ENCODE measurements around the gene POGK.
"Not testable (repeated sequence)": the region's sequence is repeated elsewhere in the genome, so short reads cannot be mapped to it uniquely, and the experiment has no call there.

The POGK gene, protein sequence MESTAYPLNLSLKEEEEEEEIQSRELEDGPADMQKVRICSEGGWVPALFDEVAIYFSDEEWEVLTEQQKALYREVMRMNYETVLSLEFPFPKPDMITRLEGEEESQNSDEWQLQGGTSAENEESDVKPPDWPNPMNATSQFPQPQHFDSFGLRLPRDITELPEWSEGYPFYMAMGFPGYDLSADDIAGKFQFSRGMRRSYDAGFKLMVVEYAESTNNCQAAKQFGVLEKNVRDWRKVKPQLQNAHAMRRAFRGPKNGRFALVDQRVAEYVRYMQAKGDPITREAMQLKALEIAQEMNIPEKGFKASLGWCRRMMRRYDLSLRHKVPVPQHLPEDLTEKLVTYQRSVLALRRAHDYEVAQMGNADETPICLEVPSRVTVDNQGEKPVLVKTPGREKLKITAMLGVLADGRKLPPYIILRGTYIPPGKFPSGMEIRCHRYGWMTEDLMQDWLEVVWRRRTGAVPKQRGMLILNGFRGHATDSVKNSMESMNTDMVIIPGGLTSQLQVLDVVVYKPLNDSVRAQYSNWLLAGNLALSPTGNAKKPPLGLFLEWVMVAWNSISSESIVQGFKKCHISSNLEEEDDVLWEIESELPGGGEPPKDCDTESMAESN

DNA sequence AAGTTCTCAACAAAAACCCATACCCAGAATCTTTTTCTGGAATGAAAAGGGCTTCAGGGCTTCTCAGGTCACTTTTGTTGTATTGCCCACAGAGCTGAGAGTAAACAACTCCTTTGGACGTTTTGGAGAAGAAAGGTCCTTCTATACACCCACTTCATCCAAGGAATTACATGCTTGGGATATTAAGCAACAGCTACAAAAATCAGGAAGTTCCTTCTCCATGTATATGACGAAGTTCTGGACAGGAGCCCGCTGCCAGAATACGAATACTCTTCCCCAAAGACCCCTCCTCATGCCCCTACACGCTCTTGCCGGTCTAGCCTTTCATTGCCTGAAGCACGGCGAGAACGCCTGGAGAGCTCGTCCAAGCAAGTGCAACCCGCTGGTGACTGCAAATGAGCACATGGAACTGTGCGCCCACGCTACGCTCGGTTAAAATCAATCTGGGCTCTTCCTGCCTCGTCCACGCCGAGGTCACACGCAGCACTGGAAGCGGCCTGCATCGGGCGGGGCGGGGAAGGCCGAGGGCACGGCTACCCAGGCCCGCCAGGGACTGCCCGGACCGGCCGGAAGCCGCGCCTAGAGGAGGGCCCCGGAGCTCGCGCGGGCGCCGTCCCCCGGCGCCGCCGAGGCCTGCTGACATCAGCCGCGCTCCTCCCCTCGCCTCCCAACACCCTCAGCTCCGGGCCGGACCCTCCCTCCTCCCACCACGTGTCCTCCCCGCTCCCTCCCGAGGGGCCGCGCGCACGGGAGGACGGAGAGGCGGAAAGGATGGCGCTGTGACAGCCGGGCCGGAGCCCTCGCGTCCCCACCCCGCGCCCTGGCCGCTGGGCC, at the start of gene POGK:
Gene POGK (plus strand): TSS at position 710 of the 834 bp plus-strand sequence. CDS start 1,482 bp downstream, outside the sequence.
- DNase-seq (ENCODE audit: low read depth in 2 of 2): peak; percentile 74 to 81

DNA sequence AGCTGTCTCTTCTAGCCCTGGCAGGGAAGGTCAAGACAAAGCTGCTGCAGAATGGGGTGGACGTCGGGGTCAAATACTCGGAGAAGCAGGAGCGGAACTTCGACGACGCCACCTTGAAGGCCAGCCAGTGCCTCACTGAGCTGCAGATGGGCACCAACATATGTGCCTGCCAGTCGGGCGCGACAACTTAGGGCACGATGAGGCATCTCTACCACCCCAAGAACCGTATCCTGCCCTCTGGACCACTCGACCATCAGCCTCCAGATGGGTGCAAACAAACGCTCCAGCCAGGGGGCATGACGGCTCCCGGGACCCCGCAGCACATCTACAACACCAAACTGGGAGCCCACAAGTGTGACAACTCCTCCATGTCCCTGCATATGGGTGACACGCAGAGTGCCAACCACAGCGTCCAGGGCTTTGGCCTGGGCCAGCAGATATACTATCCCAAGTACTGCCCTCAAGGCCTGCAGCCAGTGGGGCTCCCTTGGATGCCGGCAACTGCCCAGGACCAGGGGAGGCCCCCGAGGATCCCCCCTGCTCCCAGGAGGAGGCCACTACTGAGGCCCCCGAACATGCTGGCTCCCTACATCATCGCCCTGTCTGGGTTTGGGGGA, 42.5 kb upstream of the POGK start:
- DNase-seq (ENCODE audit: low read depth in 2 of 2): no peak

DNA sequence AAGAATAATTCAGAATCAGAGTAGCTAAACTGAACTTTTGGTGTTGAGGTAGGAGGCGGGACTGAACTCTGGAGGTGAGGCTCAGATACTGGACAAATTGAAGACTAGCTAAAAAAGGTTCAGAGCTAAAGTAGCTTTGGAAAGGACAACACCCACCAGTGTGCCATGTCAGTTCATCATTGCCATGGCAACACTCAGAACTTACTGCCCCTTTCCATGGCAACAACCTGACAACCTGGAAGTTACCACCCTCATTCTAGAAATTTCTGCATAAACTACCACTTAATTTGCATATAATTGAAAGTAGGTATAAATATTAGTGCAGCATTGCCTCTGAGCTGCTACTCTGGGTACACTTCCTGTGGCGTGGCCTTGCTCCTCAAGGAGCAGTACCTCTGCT, 30.3 kb upstream of the POGK start:
- no peak for DNase-seq (ENCODE audit: low read depth in 2 of 2)

DNA sequence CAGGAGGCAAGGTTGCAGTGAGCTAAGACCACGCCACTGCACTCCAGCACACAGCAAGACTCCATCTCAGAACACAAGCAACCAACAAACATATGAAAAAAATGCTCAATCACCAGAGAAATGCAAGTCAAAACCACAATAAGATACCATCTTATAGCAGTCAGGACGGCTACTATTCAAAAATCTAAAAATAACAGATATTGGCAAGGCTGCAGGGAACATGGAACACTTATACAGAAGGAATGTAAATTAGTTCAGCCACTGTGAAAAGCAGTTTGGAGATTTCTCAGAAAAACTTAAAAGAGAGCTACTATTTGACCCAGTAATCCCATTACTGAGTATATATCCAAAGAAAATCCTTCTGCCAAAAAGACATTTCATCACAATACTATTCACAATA, 27.6 kb upstream of the POGK start:
- DNase-seq (ENCODE audit: low read depth in 2 of 2): no peak

DNA sequence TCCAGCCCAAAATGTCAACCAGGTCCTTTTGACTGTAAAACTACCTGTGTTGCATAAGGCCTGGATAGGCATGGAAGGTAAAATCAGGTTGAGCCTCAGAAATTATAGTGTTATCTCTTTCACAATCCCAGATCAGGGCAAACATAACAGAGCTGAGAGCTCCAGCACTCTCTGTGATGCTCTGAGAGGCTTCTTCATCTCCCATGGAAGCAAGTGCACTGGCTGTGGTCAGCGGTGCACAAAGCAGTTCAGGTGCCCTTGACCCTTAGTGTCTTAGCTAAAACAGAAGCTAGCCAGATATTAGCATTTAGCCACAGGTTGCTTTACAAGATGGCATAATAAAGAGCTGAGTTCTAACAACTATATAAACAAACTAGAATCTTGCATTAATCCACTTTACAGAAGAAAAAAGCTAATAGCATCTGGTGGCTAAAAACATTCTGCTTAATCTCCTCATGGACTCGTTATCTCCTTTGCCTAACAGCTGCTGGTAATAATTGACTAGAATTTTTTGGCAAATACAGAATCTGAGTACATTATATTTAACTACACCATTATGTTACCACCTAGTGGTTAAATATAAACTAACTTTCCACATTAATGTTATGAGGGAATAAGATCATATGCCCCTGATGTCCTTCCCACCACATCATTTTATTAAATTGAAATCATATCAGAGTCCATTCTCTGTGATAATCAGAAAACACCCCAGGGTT, 25.6 kb upstream of the POGK start:
- DNase-seq (ENCODE audit: low read depth in 2 of 2): no peak

DNA sequence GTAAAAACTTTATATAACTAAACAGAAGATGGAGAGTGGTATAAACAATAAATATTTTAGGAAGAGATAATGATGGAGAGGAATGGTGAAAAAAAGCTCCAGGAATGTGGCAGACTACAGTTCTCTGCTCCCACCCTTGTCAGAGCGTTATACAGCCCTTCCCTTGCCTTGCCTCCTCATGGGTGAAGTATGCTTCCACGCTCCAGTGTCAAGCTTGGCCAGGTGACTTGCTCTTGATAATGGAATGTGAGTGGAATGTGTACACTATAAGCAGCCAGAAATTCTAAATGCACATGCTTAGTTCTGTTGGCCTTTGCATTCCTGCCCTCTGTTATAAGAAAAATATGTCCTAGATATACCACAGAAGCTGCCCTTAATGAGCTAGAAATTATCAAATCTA, 24.7 kb upstream of the POGK start:
- DNase-seq (ENCODE audit: low read depth in 2 of 2): no peak

DNA sequence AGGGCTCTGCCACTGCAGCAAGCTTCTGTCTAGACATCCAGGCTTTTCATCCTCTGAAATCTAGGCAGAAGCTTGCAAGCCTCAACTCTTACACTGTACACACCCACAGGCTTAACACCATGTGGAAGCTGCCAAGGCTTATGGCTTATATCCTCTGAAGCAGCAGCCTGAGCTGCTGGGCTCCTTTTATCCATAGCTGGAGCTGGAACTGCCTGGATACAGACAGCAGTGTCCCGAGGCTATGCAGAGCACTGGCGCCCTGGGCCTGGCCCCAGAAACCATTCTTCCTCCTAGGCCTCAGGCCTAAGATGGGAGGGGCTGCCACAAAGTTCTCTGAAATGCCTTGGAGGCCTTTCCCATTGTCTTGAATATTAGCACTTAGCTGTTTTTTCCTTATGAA, 19.3 kb upstream of the POGK start:
- DNase-seq (ENCODE audit: low read depth in 2 of 2): no peak

DNA sequence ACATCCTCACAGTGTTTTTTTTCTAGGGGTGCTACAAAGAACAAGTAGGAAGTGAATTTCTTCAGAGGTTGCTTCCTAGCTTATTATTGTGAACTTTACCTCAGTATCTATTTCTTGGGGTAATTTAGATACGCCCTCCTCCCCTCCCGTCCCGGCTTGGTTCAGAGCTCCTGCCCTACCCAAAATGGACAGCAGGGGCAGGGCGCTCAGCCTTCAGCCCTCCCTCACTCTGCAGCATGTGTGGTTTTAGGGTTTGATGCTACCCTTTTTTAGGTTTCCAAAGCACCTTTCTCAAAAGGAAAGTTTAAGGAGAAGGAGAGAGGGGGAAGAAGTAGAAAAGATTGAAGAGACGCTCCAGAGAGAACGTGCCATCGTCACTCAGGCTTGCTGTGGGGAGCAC, 16.9 kb upstream of the POGK start:
- DNase-seq (ENCODE audit: low read depth in 2 of 2): no peak

DNA sequence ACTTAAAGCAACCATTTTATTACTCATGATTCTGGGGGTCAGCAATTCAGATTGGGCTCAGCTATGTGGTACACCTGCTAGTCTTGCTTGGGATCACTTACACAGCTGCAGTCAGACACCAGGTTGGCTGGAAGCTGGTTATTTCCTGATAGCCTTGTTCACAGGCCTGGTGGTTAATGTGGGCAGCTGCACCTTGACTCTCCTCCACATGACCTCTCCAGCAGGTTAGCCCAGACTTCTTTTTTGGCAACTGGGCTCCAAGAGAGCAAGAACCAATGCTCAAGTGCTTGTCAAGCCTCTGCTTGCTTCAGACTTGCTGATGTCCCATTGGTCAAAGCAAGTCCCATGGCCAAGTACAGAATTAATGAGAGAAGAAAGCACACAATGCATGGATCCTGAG, 11.8 kb upstream of the POGK start:
- no peak for DNase-seq (ENCODE audit: low read depth in 2 of 2)

DNA sequence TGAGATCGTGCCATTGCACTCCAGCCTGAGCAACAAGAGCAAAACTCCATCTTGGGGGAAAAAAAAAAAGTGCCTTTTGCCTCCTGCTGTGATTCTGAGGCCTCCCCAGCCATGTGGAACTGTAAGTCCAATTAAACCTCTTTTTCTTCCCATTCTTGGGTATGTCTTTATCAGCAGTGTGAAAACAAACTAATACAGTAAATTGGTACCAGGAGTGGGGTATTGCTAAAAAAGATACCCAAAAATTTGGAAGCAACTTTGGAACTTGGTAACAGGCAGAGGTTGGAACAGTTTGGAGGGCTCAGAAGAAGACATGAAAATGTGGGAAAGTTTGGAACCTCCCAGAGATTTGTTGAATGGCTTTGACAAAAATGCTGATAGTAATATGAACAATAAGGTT, 9.5 kb upstream of the POGK start:
- not testable (repeated sequence) for DNase-seq (ENCODE audit: low read depth in 2 of 2)

DNA sequence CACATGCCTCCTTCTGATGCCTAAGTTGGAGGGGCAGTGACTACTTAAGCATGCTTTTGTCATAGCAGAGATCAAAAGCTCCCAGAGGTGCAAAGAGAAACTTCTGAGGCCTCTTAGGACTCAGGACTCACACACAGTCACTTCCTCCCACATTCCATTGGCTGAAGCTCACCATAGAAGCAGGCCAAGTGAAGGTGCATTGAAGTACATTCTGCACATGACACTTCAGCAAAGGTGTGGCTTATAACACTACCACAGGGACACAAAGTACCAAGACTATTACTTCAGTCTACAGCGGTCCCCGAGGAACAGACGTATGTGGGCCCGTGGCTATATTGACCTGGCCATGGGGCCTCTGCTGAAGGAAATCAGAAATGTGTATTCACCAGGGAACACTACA, 2.5 kb upstream of the POGK start:
- DNase-seq (ENCODE audit: low read depth in 2 of 2): no peak

DNA sequence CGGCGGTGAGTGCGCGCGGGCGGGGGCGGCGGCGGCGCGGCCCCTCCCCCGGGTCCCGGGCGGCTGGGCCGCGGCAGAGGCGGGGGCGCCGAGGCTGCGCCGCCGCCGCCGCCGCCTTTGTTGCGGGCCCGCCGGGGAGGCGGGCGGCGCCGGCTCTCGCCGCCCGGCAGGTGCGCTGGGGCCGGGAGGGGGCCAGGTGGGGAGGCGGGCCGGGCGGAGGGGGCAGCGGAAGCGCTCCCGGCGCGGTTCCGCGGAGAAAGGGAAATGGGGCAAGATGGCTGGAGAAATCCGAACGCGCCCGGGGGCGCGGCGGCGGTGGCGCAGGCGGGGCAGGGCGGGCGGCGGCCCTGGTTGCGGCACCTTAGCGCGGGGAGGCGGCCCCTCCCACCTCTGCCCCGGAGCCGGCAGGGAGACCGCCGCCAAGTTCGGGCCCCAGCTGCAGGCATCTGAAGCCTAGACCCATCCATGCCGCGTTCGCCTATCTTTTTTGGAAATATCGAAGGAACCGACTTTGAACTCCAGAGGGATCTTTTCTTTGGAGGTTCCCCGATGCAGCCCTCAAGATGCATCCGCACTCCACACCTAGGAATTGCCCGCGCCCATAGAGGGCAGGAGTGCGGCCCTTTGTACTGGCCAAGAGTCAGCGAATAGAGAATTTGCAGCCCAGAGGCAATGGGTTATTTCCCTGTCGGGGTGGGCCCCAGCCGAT, 479 bp downstream of the POGK start:
- peak; percentile 18 to 39 for DNase-seq (ENCODE audit: low read depth in 2 of 2)

DNA sequence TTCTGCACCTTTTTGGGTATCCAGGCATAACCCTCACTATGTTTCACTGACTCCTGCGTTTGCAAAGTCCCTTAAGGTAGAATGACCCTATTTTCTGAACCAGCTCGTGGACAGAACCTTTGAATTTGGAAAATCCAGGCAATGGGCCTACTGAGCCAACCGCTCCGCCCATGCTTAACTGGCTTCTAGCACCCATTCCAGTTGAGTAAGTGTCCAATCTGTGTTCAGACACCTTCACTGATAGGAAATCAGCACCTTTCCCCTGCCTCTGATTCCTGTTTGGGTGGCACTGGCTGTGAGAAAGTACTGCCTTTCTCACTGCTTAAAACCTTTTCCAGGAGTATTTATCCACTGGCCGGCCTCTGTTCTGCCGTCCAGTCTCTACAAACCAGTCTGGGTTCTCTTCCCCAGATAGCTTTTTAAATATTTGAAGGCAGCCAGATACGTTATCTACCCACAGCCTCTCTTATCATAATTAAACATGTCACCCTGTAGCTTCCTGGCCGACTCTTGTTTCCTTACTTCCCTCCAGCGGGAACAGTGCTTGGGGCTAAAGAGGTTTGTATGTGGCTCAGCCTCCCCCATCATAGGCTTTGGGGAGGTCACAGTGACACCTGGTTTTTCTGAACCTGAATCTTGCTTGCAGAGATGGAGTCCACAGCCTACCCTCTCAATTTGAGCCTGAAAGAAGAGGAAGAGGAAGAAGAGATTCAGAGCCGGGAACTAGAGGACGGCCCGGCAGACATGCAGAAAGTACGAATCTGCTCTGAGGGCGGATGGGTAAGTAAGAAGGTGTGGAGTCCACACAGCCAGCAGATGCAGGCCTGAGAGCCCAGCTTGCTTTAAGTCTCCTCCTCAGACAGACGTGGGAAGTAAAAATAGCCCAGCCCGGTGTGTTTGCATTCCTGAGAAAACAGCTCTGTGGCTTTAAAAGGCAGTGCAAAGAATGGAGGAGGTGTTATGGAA, 1.3 kb downstream of the POGK start:
- DNase-seq (ENCODE audit: low read depth in 2 of 2): no peak

DNA sequence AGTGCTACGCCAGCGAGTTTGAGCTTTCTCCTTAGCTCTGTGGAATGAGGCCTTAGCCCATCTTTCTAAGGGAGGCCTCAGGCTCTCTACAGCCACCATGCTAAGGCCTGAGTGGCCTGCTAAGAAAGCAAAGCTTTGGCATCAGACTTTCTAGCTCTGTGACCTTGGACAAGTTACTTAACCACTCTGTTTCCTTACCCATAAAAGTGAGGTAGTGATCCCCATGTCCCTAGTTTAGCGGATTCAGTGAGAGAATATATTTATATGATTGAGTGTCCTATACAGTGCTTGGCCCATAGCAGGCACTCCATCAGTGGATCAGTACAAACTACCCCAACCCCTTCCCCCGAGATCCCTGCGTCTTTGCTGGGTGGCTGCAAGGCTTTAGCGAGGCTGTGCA, 4.0 kb downstream of the POGK start:
- no peak for DNase-seq (ENCODE audit: low read depth in 2 of 2)

DNA sequence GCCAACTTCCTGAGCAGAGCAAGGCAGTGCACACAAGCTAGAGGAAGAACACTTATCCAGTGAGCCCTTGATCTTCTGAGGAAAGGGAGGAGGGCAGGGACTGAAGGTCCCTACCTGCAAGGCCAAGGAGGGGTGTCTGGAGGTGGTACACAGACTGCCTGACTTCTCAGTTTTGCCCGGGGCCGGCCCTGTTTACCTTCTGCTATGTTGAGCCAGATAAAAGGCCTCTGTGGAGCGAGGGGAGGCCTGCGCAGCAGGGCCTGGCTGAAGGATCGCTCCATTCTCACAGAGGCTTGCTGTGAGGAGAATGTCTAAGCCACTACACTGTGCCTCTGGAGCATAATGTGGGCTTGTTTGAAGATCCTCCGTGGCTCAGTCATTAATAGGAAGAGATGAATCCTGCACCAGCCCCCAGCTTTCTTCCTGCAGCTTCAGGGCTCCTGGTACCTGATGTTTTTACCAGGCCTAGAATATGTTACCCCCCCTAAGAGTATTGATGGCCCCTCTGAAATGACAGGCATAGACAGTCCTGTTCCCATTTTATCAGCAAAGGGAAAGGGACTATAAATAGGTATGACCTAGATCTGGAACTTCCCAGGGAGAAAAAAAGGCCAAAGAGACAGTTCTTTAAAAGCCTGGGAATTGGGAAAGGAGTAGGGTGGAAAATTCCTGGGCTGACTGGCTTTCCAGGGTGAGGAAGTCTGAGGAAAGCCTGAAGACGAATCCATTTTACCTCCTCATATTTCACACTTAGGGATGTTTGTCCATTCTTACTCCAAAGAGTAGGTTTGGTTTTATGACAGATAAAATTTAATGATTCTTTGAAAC, 4.7 kb downstream of the POGK start:
- no peak for DNase-seq (ENCODE audit: low read depth in 2 of 2)

DNA sequence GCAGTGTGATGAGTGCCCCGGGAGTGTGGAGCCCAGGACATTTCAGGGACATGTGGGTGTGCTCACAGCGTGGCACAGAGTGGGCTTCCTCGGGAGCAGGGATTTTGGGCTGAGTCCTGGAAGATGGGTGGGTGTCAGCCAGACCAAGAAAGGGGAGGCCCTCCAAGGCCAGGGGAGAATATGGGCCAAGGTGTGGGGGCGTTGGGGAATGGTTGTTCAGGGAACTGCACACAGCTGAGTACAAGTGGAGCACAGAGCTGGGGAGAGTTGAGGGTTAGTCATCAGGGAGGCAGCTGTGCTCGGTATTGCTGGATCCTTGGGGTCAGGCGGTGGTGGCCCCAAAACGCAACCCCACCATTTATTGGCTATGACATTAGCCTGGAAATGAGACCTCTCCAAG, 5.5 kb downstream of the POGK start:
- DNase-seq (ENCODE audit: low read depth in 2 of 2): no peak

DNA sequence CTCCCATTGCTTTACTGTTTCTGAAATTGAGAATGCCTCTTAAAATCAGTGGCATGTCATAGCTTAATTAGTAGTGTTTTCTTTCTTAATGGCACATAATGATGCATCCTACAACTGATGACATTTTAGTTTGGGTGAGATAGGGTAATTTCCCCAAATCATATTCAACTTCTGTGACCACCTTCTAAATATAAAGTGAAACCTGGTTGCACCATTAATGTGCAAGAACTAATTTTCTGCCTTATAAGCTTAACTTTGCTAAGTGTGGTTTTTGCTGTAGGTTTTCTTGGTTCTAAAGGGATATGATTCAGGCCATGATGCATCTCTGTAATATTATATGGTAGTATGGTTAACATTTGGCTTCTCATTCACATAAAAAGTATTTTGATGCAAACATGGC, 8.9 kb downstream of the POGK start:
- DNase-seq (ENCODE audit: low read depth in 2 of 2): no peak

DNA sequence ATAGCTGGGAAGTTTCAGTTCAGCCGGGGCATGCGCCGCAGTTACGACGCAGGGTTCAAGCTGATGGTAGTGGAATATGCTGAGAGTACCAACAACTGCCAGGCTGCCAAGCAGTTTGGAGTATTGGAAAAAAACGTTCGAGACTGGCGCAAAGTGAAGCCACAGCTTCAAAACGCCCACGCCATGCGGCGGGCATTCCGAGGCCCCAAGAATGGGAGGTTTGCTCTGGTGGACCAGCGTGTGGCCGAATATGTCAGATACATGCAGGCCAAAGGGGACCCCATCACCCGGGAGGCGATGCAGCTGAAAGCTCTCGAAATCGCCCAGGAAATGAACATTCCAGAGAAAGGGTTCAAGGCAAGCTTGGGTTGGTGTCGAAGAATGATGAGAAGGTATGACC, 9.9 kb downstream of the POGK start:
- DNase-seq (ENCODE audit: low read depth in 2 of 2): no peak

DNA sequence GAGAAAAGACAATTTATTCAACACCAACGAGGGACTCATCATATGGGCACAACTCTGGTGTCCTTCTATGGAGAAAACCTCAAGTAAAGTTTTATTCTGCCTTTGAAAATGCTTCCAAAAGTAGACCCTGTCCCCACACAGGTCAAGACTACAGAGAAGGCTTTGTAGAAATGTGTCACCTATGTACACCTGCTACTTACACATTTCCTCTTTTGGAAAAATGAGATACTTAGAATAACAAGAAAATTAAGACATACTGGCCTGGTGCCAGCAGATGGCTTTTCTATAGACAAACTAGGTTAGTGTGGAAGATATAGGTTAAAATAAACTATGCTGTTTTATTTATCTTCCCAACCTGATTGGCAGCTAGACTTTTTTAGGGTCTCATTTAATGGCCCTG, 13.6 kb downstream of the POGK start:
- DNase-seq (ENCODE audit: low read depth in 2 of 2): no peak
